Uterus (tissue), 2 donors: ENCODE measurements around the gene AKAP10.

Source experiments
- CTCF ChIP-seq, 4 experiments: fragments of 200-600 bp in 2 of 4; fragments of 450-650 bp in 2 of 4; sonication (generic) in 2 of 4; IDR thresholded peaks; one replicate each; pipeline ENCODE4 v1.5.1; 2016 to 2019; ENCODE audit warnings: antibody characterized with exemption in 4 of 4, mild to moderate bottlenecking in 2 of 4, moderate library complexity in 1 of 4
- POLR2A ChIP-seq, 2 donors: fragments of 450-650 bp; IDR thresholded peaks; one replicate each; pipeline ENCODE4 v1.6.1; 2016; ENCODE audit warnings: antibody characterized with exemption in 2 of 2, mild to moderate bottlenecking in 1 of 2, moderate library complexity in 1 of 2

- TF ChIP-seq CTCF (IDR thresholded peaks at IDR 0.05) (no peak), POLR2A (IDR thresholded peaks at IDR 0.05) (no peak)
These were observed 101.0 kb downstream of the AKAP10 start for GRCh38 chr17:19876529-19877161.
